Neural progenitor cell (in vitro differentiated cells): Measurements from ENCODE around the gene CRYBB1.

ENCODE experiments used
- CTCF ChIP-seq: fragments of 200-600 bp; sonication (generic); IDR thresholded peaks from 2 replicates; pipeline ENCODE4 v1.5.1; 2017; ENCODE audit warnings: antibody characterized with exemption, mild to moderate bottlenecking
- EZH2 ChIP-seq: fragments of 200-600 bp; sonication (generic); IDR thresholded peaks from 2 replicates; pipeline ENCODE4 v1.6.1; 2017; ENCODE audit warnings: antibody characterized with exemption, mild to moderate bottlenecking, moderate library complexity

- TF ChIP-seq CTCF (no peak), EZH2 (no peak)
Measured at GRCh38 chr22:26651815-26652214, 34.0 kb upstream of the CRYBB1 start.
